HG02798 (cell line): ENCODE results near the gene OR4D1.

ENCODE experiments used
- ATAC-seq: cut with Tn5 transposase; IDR thresholded peaks from one replicate; pipeline ENCODE4 v1.9.1; 2021; ENCODE audit warnings: mild to moderate bottlenecking; ENCODE audit not compliant: unreplicated experiment, poor library complexity

Gene OR4D1

GRCh38 chr17:58191241-58191896 lies 43.2 kb downstream of the OR4D1 start:
- no peak for ATAC-seq

DNA sequence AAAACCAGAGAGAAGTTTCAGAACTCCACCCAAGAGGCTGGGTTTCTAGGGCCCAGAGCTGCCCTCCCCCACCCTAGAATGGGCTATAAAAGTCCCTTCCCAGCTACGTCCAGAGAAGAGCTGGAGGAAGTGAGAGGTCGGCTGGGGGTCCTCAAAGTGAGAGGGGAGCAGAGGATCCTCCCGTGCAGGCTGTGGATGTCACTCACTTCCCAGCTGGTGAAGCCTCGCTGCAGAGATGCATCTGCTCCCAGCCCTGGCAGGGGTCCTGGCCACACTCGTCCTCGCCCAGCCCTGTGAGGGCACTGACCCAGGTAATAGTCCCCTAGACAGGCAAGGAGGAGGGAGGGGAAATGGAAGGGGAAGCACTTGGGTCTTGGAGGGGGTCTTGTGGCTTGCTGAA lies 44.4 kb downstream of the OR4D1 start, which contains the start of gene EPX:
Gene EPX (plus strand): TSS at position 115 of the 400 bp plus-strand sequence. CDS start 121 bp downstream, at position 236.
- ATAC-seq, result no peak

GRCh38 chr17:58193641-58194255 lies 45.6 kb downstream of the OR4D1 start:
- ATAC-seq, result no peak

GRCh38 chr17:58195518-58196123 lies 47.4 kb downstream of the OR4D1 start:
- ATAC-seq, result no peak

- ATAC-seq, result no peak
Measured at GRCh38 chr17:58196610-58197009, 48.4 kb downstream of the OR4D1 start.

GRCh38 chr17:58200024-58200633 lies 51.9 kb downstream of the OR4D1 start:
- ATAC-seq, result peak; percentile 36

GRCh38 chr17:58202859-58203258 lies 54.7 kb downstream of the OR4D1 start:
- no peak for ATAC-seq

DNA sequence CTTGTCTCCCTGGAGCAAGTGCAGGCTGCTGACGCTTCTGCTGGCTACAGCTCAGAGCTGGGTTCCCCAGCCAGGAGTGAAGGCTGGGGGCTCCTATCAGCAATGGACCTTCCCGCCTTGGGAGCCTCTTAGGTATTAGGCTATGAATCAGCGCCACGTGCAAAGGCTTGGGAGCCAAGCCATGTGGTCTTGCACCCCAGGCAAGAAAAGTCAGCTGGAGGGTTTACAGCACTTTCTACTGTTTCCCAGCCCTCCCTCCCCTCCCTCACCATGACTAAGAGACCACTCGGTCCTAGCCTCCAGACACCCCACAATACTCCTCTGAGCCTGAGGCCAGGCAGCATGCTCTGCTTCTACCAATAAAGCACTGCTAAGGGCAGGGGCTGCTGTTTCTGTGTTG lies 56.6 kb downstream of the OR4D1 start:
- ATAC-seq, result no peak

GRCh38 chr17:58205936-58206335 lies 57.8 kb downstream of the OR4D1 start:
- no peak for ATAC-seq

DNA sequence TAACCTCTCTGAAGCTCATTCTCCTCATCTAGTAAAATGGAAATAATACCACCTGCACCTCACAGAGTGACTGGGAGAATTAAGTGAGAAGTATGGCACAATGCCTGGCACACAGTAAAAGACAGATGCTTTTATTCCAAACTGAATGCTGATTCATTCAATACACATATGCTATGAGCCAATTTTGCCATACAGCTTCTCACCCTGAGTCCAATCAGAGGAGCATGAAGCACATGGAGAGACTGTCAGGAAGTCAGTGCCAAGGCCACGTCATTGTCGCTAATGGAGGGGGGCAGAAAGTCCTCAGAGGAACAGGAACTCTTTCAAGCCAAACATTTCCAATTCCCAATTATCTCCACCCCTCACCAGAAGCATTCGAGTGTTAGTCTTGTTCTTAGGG lies 59.3 kb downstream of the OR4D1 start:
- no peak for ATAC-seq

- no peak for ATAC-seq
Measured at GRCh38 chr17:58208344-58208743, 60.2 kb downstream of the OR4D1 start.
